AG09319 (cell line): ENCODE results near the gene YKT6.
A peak's percentile ranks its signal among the peaks of the same experiment; 100 is the strongest.
"Not testable (repeated sequence)": the region's sequence is repeated elsewhere in the genome, so short reads cannot be mapped to it uniquely, and the experiment has no call there.

Source experiments
- DNase-seq: peaks from one replicate; pipeline ENCODE4 v3.0.0-alpha.2; 2010; ENCODE audit warnings: low read depth; ENCODE audit errors: extremely low read depth
- CTCF ChIP-seq: IDR thresholded peaks from 2 replicates; pipeline ENCODE4 v1.5.1; 2011; ENCODE audit warnings: low read depth, mild to moderate bottlenecking, inconsistent platforms, low read length, moderate library complexity

Gene YKT6

DNA sequence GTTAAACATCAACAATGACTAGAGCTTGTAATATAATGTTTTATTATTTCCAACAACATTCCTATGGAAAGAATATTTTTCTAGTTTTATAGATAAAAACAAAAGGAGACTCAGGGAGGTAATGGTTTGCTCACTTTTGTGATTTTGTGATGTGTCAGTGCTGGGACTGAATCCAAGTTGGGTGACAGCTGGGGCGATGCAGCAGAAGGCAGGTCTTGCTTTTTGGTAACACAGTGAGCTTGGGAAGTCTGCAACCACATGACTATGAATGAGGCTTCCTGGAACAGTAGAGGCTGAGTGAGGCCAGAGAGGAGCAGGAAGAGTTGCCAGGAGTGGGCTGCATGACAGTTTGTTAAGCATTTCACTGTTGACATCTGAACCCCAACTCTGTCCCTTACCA lies 4.9 kb upstream of the YKT6 start:
- TF ChIP-seq CTCF, result no peak
- DNase-seq, result no peak

GRCh38 chr7:44196450-44196872 lies 4.3 kb upstream of the YKT6 start:
- no peak for DNase-seq
- TF ChIP-seq CTCF, result peak; percentile 91

DNA sequence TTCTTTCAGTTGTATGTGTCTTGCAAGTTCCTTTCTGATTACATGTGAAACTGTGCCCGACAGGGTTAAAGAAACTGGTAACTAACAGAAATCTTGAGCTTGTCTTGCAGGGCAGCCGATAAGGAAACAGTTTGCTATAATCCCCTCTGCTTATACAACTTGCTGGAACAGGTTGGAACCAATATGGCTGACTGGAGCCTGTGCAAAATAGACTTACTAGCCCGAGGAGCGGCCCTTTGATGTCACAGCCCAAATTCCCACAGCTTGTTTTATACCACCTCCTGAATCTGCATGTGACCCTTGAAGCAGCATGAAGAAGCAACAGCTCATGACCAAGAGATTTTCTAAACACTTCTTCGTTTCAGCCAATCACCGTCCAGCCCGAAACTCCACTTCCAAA lies 3.3 kb upstream of the YKT6 start:
- DNase-seq, result no peak
- no peak for TF ChIP-seq CTCF

DNA sequence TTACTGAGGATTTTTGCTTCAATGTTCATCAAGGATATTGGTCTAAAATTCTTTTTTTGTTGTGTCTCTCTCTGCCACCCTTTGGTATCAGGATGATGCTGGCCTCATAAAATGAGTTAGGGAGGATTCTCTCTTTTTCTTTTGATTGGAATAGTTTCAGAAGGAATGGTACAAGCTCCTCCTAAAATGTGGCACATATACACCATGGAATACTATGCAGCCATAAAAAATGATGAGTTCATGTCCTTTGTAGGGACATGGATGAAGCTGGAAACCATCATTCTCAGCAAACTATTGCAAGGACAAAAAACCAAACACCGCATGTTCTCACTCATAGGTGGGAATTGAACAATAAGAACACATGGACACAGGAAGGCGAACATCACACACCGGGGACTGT lies 615 bp upstream of the YKT6 start:
- not testable (repeated sequence) for DNase-seq

DNA sequence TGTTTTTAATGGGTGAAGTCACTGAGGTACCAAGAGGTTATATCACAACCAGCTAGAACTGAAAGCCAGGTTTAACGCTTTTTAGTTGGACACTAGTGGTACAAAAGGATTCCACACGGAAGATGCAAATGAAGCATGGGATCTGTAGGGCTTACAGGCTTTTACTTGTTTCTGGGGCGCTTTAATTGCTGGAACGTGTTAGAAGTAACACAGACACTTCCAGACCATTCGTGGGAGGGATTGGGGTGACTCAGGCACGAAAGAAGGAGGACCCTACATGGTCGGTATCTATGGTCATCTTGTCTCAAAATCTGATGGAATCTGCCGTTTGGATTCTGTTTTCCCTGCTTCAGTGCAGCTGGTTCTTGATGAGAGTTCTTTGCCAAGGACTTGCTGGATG lies 1.0 kb downstream of the YKT6 start:
- TF ChIP-seq CTCF, result no peak
- no peak for DNase-seq

DNA sequence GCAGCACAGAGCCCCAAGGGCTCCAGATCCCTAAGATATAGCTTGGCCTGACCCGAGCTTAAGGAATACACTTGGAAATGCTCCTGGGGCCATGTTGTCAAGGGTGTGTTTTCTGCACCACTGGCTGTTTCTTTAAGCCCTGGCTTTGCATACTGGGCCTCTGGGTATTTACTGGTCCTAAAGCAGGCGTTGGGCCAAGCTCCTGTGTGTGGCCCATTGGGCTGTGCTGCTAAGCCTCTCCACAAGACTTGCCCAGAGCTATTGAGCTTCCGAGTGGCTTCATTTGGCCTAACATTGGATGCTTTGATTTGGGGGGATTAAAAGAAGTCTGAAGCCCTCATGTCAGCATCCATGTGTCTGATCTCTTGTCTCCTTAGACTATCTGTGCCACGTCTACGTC lies 5.2 kb downstream of the YKT6 start:
- TF ChIP-seq CTCF, result no peak
- no peak for DNase-seq

GRCh38 chr7:44208085-44208484 lies 7.3 kb downstream of the YKT6 start:
- TF ChIP-seq CTCF, result no peak
- no peak for DNase-seq

DNA sequence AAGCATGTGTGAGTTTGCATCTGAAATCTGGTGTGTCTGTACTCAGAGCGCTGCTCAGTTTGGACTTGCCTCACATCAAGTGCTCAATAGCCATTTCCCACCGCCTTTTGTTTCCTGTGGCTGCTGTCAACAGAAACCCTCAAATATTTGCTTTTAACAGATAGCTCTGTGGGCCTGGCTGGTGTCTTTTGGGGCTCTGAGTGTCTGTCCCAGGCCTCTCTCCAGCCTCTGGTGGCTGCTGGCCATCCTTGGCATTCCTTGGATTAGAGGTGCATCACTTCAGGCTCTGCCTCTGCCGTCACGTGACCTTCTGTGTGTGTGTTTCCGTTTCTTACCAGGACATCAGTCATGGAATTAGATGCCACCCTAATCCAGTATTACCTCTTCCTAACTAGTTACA lies 9.3 kb downstream of the YKT6 start:
- no peak for DNase-seq
- no peak for TF ChIP-seq CTCF
